GM04504 (cell line): Measurements from ENCODE around the gene GOPC.
"Not testable (repeated sequence)": the region's sequence is repeated elsewhere in the genome, so short reads cannot be mapped to it uniquely, and the experiment has no call there.

Experiments used
- DNase-seq: peaks from one replicate; pipeline ENCODE4 v3.0.0-alpha.2; 2012; ENCODE audit warnings: low read depth

Gene GOPC

DNA sequence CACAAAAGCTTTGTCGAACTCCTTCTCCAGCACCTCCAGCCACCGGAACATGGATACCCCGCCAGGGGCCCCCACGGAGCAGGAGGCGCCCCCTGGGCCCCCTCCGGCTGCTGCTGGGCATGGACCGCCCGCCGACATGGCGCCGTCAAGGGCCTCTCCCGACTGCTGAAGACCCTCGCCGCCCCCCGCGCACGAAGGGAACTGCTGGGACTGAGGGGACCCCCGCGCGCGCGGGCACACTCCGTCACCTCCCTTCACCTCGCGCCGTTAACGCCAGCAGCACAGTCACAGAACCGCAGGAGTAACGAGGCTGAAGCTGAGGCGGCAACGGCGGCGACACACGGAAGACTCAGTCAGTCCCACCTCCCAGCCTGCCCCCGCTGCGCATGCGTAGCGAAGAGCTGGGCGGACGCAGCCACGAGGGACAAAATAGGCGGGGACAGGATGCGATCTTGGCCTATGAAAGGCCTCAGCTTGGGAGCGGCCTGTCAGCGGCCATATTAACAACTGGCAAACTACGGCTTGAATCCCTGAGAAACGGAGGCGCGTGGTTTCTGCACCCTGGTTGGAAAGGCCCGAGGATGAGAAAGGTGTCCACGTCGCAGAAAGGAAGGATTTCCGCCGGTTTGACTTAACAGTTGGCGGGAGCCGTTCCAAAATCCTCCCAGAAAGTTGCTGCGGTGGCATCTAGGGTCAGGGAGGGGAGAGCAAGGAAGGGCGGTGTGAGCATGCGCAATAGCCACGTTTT lies at the start of gene GOPC:
Gene GOPC (minus strand): TSS at position 361 of the 748 bp plus-strand sequence. CDS start 223 bp downstream, at position 138.
- DNase-seq: peak; percentile 98

DNA sequence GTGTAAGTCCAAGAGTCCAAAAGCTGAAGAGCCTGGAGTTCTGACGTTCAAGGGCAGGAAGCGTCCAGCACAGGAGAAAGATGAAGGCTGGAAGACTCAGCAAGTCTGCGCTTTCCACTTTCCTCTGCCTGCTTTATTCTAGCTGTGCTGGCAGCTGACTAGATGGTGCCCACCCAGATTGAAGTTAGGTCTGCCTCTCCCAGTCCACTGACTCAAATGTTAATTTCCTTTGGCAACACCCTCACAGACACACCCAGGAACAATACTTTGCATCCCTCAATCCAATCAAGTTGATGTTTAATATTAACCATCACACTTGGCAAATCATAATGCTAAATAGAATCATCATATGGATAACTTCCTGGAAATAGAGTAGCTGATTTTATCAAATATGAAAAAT lies 49.7 kb upstream of the GOPC start:
- DNase-seq: not testable (repeated sequence)

DNA sequence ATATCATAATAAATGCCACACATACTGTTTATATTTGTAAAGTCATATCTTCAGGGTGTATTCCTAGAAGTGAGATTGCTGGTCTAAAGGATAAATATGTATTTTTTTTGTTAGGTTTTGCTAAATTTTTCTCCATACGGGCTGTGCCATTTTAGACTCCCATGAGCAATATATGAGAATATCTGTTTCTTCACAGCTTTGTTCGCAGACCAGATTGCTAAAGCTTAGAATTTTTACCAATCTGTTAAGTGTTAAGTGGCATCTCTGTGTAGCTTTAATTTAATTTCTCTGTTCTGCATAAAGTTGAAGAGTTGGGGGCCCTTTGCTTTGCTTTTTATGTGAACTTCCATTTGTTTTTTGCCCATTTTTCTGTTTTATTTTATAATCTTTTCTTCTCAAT lies 40.7 kb upstream of the GOPC start:
- DNase-seq: no peak

DNA sequence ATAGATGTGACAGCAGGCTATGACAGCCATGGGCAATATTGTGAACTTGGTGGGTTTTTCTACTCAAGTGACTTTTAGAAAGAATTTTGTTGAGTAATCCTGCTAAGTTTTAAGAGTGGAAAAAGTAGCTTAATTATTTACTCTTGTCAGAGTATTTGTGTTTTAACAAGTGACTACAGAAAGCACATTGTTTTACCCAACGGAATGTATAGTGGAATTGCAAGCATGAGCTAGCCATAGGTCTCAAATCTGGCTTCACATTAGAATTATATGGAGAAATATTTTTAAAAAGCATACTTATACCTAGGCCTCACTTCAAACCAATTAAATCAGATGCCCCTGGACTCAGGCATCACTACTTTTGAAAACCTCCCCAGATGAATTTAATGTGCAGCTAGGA lies 35.5 kb upstream of the GOPC start:
- DNase-seq: no peak

DNA sequence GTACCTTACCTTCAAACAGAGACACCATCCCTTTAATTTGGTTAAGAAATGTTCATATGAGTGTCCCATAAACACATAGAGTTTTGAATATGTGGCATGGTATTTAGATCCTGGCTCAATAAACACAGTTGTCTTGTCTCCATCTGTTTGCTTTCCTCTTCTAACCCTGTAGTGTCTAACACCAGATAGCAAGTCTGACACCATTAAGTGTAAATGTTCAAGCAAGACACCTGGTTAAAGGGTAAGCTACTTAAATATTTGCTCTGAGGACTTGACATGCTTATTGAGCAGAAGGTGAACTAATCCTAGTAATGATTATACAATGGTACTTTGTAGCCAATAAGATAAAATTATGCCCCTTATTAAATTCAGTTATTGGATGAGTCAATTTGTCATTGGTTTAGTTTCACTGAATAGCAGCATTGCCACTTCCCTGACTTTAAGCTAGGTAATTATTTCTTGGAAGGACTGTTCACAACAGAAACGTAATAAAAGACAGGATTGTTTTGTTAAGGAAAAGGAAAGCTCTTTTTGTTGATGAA lies 26.9 kb upstream of the GOPC start:
- DNase-seq: no peak

DNA sequence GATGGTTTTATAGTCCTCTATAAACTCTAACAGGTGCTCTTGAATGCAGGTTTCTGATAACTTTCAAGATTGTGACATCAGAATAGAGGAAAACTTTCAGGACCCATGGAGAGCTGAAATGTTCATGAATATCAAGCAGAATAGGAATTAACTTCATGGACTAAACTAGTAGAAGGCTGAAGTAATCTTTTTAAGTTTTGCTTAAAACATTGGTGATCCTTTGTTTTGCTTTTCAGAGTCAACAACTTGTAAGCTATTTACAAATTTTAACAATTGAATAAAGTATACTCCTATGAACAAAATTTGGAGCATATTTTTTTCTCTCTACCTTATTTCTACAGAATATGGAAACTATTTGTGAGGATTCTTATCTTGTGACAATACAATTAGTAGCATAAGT lies 25.2 kb upstream of the GOPC start:
- DNase-seq: no peak

DNA sequence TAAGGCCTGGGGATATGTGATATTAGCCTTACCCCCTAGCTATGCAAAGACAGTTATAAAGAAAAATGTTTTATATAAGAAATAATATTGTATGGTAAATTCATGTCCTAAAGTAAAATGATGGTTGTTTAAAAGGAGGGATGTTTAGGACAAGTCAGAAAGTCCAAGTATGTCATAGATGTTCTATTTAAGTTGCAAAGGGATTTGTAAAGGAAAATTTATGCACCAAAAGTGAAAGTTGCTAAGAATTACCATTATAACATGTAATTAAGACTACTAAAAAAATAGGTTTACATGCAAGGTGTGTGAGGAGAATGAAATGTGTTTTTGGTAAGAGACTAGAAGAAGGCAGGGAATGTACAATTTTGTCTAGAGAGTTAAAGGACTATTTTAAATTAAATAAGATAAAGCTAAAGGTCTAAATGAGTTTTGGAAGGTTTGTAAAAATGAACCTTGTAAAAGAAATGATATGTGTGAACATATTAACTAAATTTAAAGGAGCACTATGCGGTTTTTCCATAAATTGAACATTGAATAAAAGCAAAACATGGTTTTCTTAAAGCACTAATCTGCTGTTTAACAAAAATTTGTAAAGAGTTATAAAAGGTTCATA lies 22.7 kb upstream of the GOPC start:
- DNase-seq: no peak

DNA sequence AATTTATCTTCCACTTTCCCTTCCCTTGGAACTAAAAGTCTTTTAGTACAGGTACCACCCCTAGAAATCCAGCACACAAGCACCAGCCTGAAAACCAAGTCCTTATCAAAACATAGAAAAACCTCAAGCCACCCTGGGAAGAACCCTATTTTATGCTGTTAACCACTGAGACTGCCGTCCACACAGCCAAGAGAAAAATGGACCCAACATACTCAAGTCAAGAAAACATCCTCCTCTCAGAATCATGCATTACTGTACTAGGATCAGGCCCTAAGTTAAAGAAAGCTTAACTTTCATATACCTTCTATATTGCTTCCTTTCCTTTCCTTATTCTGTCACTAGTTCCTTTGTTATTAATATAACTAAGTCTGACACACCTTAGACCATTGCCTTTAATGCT lies 16.9 kb upstream of the GOPC start:
- DNase-seq: no peak

DNA sequence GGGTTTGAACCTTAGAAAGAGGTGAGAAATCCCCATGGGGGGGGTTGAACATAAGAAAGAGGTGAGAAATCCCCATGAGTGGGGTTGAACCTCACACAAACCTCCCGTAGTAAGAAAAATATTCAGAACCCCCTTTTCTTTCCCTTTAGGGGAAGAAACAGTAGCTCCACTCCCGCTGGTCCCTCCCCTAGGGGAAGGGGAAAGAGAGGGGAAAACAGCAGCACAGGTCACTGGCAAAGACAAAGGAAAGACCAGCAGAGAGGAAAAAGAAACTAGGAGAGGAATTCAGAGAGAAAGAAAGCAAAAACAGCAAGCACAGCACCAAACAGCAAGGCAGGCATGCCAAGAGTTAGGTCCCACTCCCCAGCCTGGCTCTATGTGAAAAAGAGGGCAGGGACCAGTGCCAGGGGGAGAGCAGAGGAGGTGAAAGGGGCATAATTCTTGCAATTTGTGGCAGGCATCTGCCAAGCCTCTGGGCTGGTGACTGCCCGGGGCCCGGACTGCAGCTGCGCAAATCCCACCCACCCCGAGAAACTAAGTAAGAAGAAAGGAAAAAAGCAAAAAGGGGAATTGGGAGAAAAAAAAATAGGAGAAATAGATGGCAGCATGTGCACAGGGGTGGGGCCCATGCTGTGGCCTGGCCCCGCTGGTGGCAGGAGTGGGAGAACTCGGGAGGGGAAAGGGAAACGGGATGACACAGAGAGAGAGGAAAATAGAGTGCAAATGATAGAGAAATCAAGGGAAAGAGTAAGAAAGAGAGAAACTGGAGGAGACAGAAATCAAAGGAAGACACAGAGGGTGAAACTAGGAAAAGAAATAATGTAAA lies 15.1 kb upstream of the GOPC start:
- DNase-seq: no peak

DNA sequence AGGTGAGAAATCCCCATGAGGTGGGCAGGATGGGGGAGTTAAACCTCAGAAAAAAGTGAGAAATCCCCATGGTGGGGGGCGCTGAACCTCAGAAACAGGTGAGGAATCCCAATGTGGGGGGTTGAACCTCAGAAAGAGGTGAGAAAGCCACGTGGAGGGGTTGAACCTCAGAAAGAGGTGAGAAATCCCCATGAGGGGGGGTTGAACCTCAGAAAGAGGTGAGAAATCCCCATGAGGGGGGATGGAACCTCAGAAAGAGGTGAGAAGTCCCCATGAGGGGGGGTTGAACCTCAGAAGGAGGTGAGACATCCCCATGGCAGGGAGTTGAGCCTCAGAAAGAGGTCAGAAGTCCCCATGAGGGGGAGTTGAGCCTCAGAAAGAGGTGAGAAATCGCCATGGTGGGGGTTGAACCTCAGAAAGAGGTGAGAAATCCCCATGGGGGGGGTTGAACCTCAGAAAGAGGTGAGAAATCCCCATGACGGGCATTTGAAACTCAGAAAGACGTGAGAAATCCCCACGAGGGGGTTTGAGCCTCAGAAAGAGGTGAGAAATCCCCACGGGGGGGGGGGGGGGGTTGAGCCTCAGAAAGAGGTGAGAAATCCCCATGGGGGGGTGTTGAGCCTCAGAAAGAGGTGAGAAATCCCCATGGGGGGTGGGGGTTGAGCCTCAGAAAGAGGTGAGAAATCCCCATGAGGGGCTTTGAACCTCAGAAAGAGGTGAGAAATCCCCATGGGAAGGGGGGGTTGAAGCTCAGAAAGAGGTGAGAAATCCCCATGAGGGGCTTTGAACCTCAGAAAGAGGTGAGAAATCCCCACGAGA lies 14.3 kb upstream of the GOPC start:
- no peak for DNase-seq

DNA sequence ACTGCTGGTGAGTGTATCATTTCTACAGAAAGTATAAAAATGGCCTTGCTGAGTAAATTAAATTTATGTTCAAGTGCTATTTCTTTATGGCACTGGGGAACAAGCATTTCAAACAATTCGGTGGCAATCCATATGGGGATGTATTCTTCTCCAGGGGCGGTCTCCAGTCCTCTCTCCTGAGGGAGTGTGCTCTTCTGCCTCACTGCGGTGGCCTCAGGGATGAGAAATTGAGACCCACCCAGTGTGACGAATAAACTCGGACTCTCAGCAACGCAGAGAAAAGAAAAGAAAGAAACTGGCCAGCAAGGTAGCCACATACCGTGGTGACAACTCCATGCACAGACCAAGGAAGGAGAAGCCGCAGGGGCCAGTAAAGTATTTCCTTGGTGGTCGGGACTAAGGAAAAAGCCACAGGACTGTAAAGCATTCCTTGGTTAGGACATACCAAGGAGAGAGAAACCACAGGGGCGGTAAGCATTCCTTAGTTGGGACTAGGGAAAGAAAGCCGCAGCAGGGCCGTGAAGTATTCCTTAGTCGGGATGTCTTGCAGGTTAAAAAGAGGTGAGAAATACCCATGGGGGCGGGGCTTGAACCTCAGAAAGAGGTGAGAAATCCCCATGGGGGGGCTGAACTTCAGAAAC lies 13.6 kb upstream of the GOPC start:
- no peak for DNase-seq

DNA sequence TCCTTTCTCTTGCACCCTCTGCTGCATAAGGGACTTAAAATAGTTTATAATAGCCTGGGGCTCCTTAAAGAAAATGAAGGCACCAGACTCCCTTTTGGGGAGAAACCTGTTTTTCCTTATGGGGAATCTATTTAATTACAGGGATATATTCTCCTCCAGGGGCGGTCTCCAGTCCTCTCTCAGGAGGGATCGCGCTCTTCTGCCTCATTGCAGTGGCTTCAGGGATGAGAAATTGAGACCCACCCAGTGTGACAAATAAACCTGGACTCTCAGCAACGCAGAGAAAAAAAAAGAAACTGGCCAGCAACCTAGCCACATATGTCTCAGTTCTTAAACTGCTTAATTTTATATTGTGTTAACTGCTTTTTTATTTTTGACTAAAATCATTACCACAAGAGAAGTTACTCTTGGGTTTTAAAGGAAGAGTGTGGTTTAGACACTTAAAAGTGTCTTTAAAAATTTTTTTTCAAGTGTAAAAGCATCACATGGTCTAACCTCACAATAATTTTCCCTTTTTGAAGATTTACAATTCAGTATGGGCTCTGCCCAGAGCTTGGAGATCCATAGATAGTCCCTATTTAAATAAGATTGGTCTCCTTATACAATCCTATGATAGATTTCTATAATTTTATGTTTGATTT lies 11.7 kb upstream of the GOPC start:
- DNase-seq: no peak

DNA sequence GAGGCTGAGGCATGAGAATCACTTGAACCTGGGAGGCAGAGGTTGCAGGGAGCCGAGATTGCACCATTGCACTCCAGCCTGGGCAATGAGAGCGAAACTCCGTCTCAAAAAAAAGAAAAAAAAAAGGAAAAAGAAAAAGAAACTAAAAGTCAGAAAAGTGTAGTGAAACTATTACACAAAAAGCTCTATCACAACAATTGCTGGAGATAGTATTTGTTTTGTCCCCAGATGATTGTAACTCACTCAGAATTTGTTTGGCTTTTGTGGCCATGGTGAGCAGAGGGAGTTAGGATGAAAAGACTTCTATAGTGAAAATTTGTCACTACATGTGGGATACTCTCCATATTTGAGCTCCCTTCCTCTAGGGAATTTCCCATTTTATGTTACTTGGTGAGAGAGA lies 5.2 kb upstream of the GOPC start:
- no peak for DNase-seq

DNA sequence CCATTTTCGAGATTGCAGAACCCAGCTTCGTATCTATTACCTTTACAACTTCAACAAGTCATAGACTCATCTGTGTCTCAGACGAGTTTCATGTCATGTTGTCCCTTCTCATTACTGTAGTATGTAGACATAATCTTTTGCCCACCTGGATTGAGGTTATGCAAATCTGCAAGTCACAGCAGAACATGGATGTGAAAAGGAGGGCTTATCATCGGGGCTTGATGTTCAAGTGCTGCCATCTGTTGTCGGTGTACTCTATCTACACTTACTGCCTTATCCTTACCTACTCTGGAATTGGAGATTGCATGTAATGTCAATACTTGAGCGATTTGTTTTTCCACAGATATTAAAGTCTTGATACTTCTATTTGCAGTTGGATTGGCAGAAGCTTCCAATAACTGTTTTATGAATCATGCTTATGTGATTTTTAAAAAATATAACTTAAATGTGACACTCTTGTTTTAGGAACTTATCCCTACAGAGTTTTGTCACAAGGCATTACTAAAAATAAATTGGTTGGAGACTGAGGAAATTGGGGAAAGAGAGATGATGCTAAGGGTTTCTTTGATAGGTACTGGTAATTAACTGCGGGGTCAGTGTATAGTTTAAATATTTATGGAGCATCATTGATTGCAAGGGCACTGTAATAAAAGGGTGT lies 3.0 kb upstream of the GOPC start:
- DNase-seq: peak; percentile 43

DNA sequence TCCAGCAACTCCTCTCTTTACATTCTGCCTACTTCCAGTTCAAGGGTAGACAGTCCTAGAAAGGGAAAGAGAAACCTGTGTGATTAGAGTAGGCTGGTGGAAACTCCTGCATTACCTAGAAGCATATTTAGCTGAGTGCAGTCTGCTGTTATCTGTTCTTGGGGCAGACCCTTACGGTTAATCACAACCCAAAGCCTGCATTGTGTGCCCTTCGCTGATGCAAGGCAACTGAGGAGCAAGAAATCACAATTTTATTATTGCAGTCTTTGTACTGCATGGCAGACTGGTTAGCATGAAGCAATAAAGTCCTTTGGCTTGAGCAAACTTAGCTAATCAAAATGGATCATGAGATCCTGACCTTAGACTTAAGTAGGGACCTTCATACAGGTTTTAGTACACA lies 1.5 kb upstream of the GOPC start:
- DNase-seq: no peak

DNA sequence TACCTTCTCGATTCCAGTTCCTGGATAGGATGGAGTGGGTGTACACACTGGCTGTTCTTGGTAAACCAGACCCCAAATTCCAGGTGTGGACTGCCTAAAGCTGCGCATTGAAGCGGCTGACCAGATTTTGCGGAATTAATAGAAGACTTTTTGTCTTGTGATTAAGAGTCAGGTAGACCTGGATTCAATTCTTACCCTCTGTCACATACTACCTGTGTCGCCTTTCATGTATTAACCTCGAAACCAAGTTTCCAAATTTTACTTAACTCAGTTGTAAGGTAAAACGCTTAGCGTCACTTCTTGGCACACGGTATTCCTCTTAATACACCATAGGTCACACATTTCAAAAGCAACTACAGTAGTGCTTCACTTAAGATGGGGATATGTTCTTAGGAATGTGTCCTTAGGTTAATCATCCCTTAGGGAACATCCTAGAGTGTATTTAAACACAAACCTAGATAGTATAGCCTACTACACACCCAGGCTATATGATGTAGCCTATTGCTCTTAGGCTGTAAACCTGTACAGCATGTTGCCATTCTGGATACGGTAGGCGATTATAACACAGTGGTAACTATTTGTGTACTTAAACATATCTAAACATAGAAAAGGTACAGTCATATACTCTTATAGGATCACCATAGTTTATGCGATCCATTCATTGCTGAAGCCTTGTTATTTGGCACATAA lies 733 bp upstream of the GOPC start:
- DNase-seq: no peak

DNA sequence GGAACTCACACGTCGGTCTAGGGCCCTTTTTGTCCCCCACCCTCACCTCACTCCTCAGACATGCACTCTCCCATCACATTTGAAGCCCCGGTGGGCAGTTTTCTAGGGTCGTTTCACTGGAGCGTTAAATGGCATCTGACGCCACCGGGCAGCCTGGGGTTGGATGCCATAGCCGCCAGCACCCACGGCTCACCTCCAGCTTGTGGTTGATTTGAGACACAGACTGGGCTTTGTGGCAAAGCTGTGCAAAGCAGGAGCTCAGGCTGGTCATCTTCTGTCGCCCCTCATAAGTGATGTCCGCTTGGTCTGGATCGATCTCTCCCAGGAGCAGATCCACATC lies 530 bp downstream of the GOPC start:
- no peak for DNase-seq

DNA sequence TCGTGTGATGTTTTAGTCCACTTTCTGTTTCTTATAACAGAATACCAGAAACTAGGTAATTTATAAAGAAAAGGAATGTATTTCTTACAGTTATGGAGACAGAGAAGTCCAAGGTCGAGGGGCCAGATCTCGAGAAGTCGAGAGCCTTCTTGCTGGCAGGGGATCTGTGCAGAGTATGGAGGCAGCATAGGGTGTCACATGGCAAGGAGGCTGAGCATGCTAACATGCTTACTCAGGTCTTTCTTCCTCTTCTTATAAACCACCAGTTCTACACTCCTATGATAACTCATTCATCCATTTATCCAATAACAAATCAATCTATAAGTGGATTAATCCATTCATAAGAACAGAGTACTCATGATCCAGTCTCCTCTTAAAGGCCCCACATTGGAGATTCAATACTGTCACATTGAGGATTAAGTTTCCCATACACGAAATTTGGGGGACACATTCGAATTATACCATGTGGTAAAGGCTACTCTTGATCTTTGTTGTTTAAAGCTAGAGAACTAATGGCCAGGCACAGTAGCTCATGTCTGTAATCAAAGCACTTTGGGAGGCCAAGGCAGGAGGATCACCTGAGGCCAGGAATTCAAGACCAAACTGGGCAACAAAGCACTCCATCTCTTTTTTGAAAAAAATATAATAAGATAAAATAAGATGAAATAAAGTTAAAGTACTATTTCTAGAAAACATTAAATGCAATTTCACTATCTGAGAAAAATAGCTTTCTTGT lies 2.1 kb downstream of the GOPC start:
- no peak for DNase-seq

DNA sequence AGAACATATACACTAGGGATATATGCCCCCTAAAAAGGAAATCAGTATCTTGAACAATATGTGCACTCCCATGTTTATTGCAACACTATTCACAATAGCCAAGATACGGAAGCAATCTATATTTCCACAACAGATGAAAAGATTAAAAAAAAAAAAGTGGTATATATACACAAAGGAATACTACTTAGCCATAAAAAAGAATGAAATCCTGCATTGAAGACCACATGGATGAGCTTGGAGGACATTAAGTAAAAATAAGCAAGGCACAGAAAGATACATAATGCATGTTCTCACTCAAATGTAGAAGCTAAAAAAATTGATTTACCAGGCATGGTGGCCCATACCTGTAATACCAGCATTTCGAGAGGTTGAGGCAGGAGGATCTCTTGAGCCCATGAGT lies 4.6 kb downstream of the GOPC start:
- no peak for DNase-seq
